GM18870 (cell line): ENCODE measurements around the gene LCOR.
A peak's percentile ranks its signal among the peaks of the same experiment; 100 is the strongest.
"Not testable (repeated sequence)": the region's sequence is repeated elsewhere in the genome, so short reads cannot be mapped to it uniquely, and the experiment has no call there.

ENCODE experiments used
- ATAC-seq: cut with Tn5 transposase; IDR thresholded peaks from one replicate; pipeline ENCODE4 v1.9.1; 2021; ENCODE audit warnings: moderate library complexity; ENCODE audit not compliant: unreplicated experiment

The LCOR gene

DNA sequence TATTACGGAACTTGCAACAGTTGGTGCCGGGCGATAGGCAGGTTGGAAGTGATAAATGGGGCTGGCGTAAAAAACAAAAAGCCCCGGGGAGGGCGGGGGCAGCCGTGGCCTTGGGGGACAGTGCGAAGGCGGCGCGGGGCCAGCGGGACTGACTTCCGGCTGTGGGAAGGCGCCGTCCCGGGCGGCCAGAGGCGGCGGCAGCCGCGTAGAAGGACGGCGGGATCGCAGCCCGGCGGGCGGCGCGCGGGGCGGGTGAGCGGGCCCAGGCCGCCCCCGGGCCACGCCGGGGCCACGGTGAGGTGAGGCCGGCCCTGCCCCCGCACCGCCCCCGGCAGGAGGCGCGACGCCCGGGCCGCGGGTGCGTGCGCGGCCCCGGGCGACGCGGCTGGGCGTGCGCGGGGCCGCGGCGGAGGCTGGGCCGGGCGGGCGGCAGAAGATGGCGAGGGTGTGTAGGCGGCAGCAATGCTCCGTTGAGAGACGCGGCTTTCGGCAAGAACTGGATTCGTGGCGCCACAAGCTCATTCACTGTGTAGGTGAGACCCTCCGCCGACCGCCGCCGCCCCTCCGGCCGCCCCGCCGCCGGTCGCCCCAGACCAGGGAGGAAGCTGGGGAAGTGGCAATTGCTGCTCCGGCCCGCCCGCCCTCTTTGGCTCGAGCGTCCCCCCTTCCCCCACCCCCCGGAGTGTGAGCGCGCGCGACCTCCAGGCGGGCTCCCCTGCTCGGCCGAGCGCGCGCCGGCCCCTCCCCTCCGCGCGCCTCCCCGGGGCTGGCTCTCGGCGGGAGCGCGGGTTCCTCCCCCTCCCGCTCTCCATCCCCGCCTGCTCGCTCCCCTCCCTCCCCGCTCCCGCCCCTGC lies at the start of gene LCOR:
LCOR (plus strand) TSS at position 432 of the 854 bp plus-strand sequence. CDS start 116,760 bp downstream, outside the sequence.
- ATAC-seq: peak; percentile 37

DNA sequence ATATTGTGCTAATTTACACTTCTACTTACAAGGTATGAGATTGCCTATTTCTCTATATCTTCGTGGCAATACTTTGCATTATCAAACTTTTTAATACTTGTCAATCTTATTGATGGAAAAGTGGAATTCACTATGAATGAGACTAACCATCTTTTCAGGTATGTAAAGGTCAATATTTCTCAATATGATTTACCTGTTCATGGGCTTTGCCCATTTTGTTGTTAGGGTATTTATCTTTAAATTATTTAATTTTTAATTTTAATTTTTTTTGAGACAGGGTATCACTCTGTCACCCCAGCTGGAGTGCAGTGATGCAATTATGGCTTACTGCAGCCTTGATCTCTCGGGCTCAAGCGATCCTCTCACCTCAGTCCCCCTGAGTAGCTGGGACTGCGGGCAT lies 47.8 kb upstream of the LCOR start:
- ATAC-seq: no peak

DNA sequence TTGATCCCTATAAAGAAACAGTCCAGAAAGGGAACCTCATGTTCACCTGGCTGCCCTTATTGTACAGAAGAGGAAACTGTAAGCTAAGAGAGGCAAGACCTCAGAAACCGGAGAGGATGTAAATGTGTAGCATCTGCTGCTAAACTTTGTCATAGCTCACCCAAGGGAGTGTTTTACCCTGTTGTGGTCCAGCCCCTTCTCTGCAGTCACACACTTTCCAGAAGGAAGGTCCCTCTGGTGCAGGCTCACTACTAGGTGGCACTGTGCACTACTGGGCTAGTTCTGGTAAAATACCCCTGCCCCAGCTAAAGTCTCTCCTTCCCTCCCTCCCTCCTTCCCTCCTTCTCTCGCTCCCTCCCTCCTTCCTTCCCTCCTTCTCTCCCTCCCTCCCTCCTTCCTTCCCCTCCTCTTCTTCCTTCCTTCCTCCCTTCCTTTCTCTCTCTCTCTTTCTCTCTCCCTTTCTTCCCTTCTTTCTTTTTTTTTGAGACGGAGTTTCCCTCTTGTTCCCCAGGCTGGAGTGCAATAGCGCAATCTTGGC lies 42.5 kb upstream of the LCOR start:
- no peak for ATAC-seq

DNA sequence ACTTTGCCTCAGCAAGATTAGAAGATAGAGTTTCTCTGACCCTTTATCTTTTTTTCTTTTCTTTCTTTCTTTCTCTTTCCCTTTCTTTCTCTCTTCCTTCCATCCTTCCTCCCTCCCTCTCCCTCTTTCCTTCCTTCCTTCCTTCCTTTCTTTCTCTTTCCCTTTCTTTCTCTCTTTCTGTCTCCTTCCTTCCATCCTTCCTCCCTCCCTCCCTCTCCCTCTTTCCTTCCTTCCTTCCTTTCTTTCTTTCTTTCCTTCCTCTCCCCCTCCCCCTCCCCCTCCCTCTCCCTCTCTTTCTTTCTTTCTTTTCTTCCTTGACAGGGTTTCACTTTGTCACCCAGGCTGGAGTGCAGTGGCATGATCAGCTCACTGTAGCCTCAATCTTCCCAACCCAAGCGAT lies 40.2 kb upstream of the LCOR start:
- ATAC-seq: no peak

DNA sequence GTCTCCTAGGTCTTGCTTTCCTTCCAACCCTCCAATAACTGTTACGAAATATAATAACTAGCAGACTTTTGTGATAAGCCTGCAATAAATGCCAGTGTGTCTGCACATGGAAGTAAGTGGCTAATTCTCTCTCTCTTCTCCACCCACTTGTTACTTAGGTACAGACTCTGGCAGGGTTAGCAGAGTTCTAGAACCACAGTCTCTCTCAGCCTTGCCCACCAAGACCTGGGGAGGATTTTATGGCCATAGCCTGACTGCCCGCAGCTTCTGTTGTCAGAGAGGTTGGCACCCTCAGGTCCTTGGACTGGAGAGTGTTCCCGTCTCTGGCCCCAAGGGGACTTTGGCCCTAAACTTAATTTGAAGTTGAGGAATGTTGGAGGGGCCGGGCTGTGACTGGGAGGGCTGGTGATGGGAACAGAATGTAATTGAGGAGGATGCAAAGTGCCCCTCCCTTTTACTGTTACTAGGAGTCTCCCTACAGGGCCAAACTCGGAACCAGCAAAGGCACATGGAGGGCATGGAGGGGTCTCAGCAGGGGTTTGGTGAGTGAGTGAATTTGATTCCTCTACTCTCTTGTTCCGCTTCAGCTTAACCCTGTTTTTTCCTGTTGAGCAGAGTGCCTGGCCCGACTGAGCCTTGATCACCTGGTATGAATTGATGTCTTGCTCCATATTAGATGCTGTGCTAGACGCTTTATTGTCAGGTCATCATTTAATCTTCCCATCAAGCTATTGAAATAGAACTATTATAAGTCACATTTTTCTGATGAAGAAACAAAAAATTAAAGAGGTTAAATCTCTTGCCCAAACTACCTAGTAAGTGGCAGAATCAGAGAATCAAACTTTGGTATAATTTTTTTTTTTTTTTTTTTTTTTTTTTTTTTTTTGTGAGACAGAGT lies 37.0 kb upstream of the LCOR start:
- no peak for ATAC-seq

DNA sequence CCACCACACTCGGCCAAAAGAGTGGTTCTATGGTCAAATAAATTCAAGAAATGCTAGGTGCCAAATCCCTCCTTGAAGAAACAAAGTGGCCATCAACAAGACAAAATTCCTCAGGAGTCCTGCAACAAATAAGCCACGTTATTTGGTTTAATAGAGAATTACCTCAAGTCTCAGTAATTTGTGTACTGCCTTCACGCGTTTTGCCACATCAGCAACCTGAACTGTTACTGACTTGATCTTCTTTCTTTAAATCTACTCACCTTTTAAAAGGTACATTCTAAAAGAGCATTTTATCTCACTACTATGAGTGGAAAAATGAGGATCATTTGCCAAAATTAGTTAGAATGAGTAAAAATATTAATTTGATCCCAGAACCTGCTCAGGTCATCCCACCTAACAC lies 34.6 kb upstream of the LCOR start:
- ATAC-seq: no peak

DNA sequence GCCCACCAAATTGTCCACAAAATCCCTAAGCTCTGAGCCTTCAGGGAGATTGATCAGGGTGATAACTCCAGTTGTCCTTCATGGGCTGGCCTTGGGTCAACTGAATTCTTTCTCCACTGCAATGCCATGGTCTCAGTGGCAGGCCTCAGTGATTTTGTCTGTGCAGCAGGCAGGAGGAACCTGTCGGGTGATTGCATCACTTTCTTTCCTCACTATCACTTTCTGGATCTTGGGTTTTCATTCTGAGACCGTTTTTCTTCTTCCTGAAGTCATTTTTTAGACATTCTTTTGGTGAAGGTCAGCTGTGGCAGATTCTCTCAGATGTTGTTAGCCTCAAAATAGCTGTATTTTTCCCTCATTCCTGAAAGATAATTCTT lies 28.8 kb upstream of the LCOR start:
- ATAC-seq: no peak

DNA sequence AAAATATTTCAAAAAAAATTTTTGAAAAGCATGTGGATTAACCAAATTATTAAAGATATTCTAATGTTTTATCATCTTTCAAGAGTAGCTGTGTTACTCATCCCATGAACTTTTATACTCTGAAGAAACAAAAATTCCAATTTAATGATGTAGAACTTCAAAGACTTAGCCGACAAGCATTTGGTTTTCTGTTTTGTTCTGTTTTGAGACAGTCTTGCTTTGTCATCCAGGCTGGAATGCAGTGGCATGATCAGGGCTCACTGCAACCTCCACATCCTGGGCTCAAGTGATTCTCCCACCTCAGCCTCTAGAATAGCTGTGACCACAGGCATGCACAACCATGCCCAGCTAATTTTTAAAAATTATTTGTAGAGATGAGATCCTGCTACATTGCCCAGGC lies 17.8 kb upstream of the LCOR start:
- ATAC-seq: no peak

DNA sequence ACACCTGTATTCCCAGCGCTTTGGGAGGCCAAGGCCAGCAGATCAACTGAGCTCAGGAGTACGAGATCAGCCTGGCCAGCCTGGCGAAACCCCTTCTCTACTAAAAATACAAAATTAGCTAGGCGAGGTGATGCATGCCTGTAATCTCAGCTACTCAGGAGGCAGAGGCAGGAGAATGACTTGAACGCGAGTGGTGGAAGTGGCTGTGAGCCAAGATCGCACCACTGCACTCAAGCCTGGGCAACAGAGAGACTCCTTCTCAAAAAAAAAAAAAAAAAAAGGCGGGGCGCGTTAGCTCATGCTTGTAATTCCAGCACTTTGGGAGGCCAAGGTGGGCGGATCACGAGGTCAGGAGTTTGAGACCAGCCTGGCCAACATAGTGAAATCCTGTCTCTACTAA lies 13.1 kb upstream of the LCOR start:
- ATAC-seq: not testable (repeated sequence)

DNA sequence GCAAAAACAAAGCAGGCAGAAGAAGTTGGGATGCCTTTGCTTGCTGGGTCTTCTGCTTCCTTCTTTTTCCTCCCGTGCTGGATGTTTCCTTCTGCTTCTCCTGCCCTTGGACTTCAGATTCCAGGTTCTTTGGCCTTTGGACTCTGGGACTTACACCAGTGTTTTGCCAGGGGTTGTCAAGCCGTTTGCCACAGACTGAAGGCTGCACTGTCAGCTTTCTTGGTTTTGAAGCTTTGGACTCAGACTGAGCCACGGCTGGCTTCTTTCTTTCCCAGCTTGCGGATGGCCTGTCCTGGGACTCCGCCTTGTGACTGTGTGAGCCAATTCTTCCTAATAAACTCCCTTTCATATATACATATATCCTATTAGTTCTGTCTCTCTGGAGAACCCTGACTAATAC lies 11.3 kb upstream of the LCOR start:
- ATAC-seq: no peak

DNA sequence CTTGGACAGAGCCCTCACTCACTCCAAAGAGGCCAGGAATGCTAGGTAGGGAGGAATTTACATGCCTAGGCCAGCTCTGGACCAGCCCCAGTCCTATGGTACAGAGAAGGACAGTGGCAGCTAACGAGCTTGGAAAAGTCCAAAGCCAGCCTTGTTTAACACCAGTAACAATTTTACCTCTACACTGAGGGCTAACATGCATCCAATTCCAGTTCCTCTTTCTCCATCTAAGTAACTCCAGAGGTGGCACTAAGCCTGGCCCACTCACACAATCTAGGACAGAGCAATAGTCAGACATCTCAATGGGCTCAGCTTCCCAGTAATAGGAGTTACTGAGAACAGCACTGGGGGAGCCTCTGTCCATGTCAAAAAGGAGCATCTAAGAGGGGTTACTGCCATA lies 5.7 kb upstream of the LCOR start:
- ATAC-seq: no peak

DNA sequence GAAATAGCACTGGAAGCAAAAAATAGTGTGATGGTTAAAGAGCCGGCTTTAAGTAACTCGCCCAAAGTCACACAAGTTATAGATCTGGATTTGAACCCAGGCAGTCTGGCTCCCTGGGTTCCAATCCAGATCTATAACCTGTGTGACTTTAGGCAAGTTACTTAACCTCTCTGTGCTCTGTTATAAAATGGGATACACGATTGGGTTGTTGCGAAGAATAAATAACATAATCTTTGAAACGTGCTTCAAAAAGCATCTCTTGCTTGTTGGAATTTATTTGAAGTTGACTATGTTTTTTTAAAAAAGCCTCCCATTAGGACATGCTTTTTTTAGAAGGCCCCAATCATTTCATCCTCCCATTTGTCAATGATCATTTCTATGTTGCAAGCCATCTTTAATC lies 3.5 kb upstream of the LCOR start:
- no peak for ATAC-seq

DNA sequence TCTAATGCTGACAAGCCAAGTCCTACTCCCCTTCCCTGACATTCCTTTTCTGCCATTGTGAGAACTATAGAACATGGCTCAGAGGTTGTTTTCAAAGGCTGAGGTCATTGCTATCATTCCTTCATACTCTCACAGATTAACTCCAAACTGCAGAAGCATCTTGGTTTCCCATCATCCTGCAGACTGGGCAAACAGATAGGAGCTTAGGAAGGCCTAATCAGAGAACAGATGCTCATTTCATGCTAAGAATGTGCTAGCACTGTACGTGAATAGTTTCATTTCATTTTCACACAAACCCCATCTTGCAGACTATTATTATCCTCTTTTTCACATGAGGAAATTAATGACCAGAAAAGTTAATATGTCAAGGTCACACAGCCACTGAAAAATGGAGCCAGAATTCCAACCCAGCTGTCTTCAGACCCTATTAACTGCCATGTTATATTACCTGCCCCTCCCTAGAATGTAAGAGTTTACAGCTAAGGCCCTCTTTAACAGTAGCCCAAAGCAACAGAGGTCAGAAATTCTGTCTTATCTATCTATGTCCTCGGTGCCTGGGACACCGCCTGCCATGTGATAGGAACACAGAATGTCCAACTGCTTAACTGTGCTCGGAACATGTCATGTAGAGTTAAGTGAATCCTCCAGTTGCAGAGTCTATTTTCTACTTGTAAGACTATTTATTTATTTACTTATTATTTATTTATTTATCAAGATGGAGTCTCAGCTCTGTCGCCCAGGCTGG lies 2.9 kb upstream of the LCOR start:
- no peak for ATAC-seq

DNA sequence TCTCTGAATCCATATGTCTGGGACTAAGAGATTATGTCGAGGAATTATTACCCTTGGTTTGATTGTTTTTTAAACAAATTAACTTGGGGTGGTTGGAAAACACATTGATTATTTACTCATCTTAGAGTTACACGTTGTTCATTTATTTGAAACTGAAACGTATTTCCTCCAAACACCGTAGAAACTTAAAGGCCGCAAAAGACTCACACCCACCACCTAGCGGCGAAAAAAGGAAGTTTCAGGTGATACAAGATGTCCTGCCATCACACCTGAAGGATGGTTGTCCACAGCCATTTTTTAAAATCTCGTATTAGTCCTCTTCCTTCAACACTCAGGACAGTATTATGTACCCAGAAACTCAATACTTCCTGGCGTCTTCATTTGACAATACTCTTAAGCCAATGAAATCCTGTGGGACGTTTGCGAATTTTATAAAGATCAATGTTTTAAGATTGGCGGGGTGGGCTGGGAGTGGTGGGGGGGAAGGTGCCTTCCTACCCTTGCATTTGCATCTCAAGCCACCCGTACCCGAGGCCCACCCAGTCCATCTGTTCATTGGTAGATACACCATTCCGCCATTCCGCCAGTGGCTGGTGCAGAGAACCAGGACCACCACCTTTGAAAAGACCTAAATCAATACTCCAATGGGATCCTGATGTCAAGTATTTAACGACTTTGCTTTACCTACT lies 1.4 kb upstream of the LCOR start:
- ATAC-seq: peak; percentile 37

DNA sequence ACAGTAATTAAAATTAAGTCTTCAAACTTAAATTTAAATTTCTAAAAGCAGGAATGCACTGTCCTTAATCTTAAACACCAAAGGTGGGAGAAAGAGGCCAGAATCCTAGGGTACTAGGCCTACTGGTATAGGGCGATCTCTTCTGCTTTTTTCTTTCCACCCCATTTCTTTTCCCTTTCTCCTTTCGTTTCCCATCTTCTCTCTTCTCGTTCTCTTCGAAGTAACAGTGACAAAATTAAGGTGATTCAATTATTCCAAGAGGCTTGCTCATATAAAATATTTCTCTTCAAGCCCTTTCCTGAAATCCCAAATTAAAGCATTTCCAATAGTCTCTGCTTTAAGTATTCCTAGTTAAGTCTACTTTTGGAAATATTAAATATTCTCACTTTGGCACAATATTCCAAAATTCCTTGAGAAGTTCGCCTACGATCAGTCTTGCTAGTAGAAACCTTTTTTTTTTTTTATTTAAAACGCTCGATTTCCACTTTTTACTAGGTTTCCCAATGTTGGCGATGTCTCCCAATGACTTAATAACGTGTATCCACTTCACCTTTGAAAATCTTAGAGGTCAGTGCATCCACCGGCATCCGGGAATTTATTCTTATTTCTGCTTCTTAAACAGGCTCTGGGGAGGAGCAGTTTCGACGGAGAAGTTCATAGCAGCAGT lies 765 bp upstream of the LCOR start:
- ATAC-seq: no peak

DNA sequence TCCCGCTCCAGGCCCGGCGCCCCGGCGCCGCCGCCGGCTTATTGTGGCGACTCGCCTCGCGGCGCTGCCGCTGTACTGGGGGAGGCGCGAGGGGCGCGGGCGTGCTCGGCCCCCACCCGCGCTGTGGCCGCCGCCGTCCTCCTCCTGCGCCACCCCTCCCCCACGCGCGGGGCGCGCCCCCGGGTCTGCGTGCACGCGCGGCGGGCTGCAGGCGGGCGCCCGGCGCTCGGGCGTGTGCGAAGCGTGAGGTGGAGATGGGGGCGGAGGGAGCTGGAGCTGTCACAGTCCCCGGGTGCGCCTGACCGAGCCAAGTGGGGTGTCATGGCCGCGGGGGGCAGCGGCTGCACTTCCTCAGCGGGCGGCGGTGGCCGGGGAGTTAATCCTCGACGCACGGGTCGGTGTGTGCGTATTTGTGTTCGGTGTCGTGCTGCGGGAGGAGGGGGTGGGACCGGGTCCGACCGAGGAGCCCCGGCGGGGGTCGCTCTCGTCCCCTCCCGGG lies 672 bp downstream of the LCOR start:
- no peak for ATAC-seq

DNA sequence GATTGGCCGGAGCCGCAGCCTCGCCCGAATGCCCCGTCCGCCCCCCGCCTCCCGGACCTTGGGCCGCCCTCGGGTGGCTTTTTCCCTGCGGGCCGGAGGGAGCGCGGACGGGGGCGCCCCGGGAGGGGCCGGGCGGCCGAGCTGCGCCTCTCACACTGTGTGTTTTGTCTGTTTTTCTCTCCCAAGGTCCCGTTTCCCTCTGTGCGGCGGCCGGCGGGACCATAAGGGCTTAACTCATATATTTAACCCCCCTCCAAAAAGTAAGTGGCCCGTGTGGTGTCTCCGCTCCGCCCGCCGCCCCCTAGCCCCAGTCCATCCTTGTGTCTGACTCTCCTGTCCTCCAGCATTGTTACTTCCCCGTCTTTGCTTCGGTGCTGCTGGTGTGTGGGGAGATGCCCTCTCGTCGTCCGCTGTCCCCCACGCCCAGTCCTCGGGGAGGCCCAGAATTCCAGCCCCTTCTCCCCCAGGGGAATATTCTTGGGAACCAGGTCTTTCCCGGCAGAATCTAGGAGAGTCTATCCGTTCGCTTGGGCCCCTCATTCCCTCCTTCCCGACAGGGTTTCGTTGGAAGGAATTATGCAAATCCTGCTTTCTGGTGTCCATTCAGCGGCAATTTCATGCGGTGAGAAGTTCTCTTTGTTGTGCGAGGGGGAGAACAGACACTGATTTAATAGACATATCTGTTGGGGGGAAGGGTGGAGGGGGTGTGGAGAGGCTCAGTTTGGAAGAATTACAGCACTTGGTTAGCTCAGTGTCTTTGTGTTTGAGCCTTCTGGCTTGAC lies 1.3 kb downstream of the LCOR start:
- no peak for ATAC-seq

DNA sequence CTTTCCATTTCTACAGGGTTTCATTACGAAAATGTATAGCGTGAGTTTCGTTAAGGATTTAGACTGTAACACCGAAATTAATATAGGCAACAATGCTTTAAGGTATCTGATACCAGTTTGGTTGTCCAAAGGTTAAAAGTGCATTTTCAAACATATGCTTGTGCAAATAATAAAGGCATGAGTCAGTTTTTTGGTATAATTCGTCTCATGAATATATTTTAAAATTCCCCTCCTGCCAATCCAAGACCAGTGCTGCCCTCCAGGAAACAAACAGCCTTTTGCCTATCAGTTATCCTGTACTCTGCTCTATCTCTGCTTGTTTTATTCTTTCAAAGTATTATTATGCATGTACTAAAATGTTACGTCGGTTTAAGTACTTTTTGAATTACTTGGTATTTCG lies 2.0 kb downstream of the LCOR start:
- ATAC-seq: no peak

DNA sequence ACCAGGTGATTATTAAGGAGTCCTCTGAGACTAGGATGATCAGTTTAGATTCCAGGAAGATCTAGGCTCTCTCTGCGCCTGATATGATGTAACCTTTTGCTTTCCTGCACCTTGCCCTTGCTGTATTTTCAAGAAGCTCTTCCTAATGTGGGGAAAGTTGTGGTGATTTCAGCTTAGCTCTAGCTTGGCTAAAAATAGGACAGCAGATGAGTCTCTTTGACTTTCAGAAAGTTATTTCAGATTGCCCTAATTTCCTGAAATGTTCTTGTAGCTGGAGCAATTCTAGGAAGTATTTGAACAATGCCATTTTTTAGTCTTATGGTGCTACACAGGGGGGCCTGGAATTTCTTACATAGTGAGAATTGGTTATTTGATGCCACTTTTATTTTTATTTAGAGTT lies 3.8 kb downstream of the LCOR start:
- no peak for ATAC-seq
